Heart left ventricle (tissue), 13 donors: ENCODE data around the gene DCST1.

ENCODE experiments used
- CTCF ChIP-seq, 12 donors: fragments of 200-600 bp; sonication (generic) in 4 of 12; IDR thresholded peaks; one replicate each; pipeline versions ENCODE4 v1.5.0 to v1.8.0; 2018 to 2022; ENCODE audit warnings: antibody characterized with exemption in 12 of 12, mild to moderate bottlenecking in 5 of 12
- POLR2A ChIP-seq, 2 donors: fragments of 450-650 bp; IDR thresholded peaks; one replicate each; pipeline ENCODE4 v1.6.1; 2017; ENCODE audit warnings: antibody characterized with exemption in 2 of 2, mild to moderate bottlenecking in 2 of 2, moderate library complexity in 2 of 2
- donor health status: ischemic (EF 13 %, LVEDD 7.1; RV severe dilation, severe dysfunction).
- donor health status: DM: no; HTN: yes; CAD: no.
- donor health status: DM: no; HTN: no; CAD: no.
- donor health status: ischemic (EF 25% LVEDD 6.9; RV normal size, moderate dysfunction).
- donor health status: ischemic (EF 25% LVEDD 5.7; RV mildly dilated, moderate dysfunction).
- donor health status: ischemic (EF 35%, LVEDD 5.7; RV mildly dilated, moderate dysfunction).
- donor health status: nonischemic (EF 11% LVEDD 7.7; RV severe dilation, severe dysfunction).
- donor health status: DM: yes; HTN: yes; CAD: no.
- donor health status: PGD.
- donor health status: ischemic (EF 29% LVEDD 5.4; RV normal size, mild dysfunction).
- donor health status: nonischemic (EF 23%, LVEDD 6.1; RV moderate dilation, normal function).

DNA sequence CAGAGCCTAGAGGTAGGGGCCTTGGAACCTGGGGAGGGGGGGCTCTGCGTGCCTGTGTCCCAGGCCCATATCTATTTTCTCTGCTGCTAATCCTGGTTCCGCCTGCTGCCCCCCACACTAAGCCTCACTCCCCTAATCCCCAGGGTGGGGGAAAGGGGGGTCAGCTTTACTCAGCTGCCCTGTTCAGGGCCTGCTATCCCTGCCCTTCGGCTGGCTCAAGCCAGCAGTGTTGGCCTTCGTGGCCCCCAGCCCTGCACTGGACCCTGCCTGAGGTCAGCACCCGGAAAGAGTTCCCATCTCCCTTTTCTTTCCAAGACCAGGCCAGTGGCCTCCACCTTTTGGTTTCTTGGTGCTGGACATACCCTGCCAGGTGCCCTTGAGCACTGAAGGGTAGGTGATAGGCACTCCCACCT lies 22.6 kb upstream of the DCST1 start:
- TF ChIP-seq CTCF (IDR thresholded peaks at IDR 0.05) (no peak), POLR2A (IDR thresholded peaks at IDR 0.05) (no peak)
